IPS-20b (cell line): Measurements from ENCODE around the gene OR4C11.

ENCODE experiments used
- H3K27ac ChIP-seq: one replicate; pipeline ENCODE4 v1.5.1; 2013; ENCODE audit warnings: low read length
- H3K27me3 ChIP-seq: 2 replicates; pipeline ENCODE4 v1.6.1; 2013; ENCODE audit warnings: mild to moderate bottlenecking, low read length, inconsistent platforms; ENCODE audit not compliant: insufficient read depth
- H3K36me3 ChIP-seq: 2 replicates; pipeline ENCODE4 v1.6.1; 2013; ENCODE audit warnings: low read depth, mild to moderate bottlenecking, inconsistent platforms, low read length, moderate library complexity; ENCODE audit not compliant: insufficient read depth
- H3K4me1 ChIP-seq: 2 replicates; pipeline ENCODE4 v1.6.1; 2013; ENCODE audit warnings: mild to moderate bottlenecking, control low read depth, inconsistent platforms, low read length, moderate library complexity; ENCODE audit not compliant: insufficient read depth
- H3K4me3 ChIP-seq: 2 replicates; pipeline ENCODE4 v1.5.1; 2013; ENCODE audit warnings: mild to moderate bottlenecking, low read length, inconsistent platforms
- H3K9ac ChIP-seq: 2 replicates; pipeline ENCODE4 v1.6.1; 2013; ENCODE audit warnings: low read depth, mild to moderate bottlenecking, inconsistent platforms, low read length, moderate library complexity
- H3K9me3 ChIP-seq: 2 replicates; pipeline ENCODE4 v1.6.1; 2013; ENCODE audit warnings: mild to moderate bottlenecking, low read depth, low read length, inconsistent platforms; ENCODE audit not compliant: insufficient read depth

Gene OR4C11, protein sequence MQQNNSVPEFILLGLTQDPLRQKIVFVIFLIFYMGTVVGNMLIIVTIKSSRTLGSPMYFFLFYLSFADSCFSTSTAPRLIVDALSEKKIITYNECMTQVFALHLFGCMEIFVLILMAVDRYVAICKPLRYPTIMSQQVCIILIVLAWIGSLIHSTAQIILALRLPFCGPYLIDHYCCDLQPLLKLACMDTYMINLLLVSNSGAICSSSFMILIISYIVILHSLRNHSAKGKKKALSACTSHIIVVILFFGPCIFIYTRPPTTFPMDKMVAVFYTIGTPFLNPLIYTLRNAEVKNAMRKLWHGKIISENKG

DNA sequence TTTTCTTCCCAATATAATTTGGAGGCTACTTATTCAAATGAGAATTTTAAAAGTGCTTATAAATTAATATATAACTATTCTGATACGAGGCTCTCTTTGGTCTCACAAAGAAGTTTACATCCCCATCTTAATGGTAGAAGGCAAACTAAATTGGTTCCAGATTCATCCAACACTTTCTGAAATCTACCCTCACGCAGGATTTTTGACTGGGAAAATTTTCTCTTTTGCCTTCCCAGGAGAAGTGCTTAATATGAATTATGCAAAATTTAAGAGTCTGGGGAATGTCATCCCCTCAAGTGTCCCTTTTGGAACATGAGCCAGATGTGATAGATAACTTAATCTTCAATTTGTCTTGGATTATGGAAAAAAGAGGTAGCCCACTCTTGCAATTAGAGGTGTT, at the start of gene OR4C11:
TSS of gene OR4C11 (minus strand) at position 101 of the 400 bp plus-strand sequence. CDS start 3,272 bp downstream, outside the sequence.
- H3K27me3 ChIP-seq = no peaks in the 10 kb centered on the region
- H3K9ac ChIP-seq = no peak within 1 kb of the TSS
- no peaks in the 10 kb centered on the region for H3K36me3 ChIP-seq
- no peak within 1 kb of the TSS for H3K27ac ChIP-seq
- no peak within 1 kb of the TSS for H3K4me3 ChIP-seq
- no peaks in the 10 kb centered on the region for H3K4me1 ChIP-seq
- peaks cover 56% of the 10 kb centered on the region for H3K9me3 ChIP-seq

DNA sequence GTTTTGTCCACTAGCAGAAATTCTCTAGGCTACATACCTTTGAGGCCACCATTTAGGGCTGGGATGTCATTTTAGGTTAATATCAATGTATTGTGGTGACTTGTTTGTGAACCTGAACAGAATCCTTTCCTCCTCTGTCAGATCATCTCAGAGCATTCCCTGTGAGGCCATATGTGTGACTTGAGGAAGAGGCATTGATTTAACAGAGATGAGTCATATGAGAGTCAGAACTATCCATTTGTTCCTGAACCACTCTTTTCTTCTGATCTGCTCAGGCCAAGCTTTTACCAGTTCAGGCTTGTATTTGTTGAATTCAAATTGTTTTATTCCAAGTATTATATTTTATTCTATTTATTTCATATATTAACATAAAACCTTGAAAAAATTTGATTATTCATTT, 47.7 kb upstream of the OR4C11 start:
- no peaks in the 10 kb centered on the region for H3K4me1 ChIP-seq
- no peak overlapping the region for H3K4me3 ChIP-seq
- H3K27me3 ChIP-seq = no peaks in the 10 kb centered on the region
- no peaks in the 10 kb centered on the region for H3K36me3 ChIP-seq
- peaks cover 44% of the 10 kb centered on the region for H3K9me3 ChIP-seq
- no peak overlapping the region for H3K9ac ChIP-seq
- no peak overlapping the region for H3K27ac ChIP-seq

DNA sequence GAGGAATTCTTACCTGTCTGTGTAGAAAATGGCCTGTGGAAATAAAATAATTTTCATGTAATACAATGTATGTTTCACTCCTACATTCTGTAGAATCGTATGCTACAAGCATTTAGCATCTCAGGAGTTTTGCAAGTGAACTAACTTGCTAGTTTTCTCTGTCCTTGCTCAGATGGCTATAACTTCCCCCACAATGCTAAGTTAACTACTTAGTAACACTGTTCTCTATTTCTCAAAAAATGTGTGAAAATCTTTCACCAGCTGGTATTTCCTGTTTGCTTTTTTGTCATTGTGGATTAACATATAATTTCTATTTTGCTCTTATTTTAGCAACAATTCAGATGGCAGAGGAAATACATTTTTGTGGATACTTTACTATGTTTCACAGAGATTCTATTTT, 45.1 kb upstream of the OR4C11 start:
- no peaks in the 10 kb centered on the region for H3K27me3 ChIP-seq
- H3K9me3 ChIP-seq = peaks cover 43% of the 10 kb centered on the region
- H3K27ac ChIP-seq = no peak overlapping the region
- H3K4me3 ChIP-seq = no peak overlapping the region
- no peak overlapping the region for H3K9ac ChIP-seq
- no peaks in the 10 kb centered on the region for H3K4me1 ChIP-seq
- H3K36me3 ChIP-seq = no peaks in the 10 kb centered on the region

DNA sequence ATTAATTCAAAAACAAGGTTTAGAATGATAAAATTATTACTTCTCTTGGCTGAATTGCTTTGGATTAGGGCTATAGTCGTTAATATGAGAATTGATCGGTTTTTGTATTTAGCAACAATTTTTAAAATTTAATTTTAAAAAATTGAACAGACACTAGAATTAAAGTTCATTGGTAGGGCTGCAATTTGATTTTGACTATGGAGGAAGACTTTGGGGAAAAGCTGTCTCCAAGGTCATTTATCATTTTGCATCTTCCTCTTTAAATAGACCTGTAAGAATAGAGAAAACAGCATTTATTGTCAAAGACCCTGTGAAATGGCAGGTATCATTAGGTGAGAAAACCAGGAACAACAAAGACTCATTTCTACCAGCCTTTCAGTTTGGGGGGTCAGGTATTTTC, 40.6 kb upstream of the OR4C11 start, which contains the start of gene OR4S2:
TSS of gene OR4S2 (plus strand) at position 301 of the 400 bp plus-strand sequence. CDS start 2,577 bp downstream, outside the sequence.
- H3K36me3 ChIP-seq = no peaks in the 10 kb centered on the region
- no peaks in the 10 kb centered on the region for H3K27me3 ChIP-seq
- H3K4me1 ChIP-seq = no peaks in the 10 kb centered on the region
- H3K9me3 ChIP-seq = peaks cover 42% of the 10 kb centered on the region
- no peak within 1 kb of the TSS for H3K27ac ChIP-seq
- no peak within 1 kb of the TSS for H3K9ac ChIP-seq
- no peak within 1 kb of the TSS for H3K4me3 ChIP-seq

DNA sequence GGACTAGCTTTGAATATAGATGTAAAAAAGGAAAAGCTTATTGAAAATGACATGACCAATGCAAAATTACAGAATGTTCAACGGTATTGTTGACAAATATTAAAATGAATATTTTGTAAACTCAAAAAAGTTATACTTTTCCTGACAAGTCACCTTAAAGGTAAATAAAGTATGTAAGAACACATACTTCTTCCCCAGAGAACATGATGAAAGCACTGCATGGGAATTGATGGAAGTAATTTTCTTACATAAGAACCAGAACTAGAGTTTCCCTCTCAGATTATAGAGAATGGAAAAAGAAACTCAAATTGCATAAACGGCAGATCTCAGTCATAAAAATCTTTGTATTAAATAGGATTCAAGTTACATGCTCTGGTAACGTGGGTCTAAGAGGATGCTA, 27.4 kb upstream of the OR4C11 start, which contains the start of gene OR4P4:
TSS of gene OR4P4 (plus strand) at position 301 of the 400 bp plus-strand sequence.
- Histone ChIP-seq H3K36me3 (no peaks in the 10 kb centered on the region), H3K9ac (no peak within 1 kb of the TSS), H3K4me3 (no peak within 1 kb of the TSS), H3K27me3 (no peaks in the 10 kb centered on the region), H3K27ac (no peak within 1 kb of the TSS), H3K9me3 (peaks cover 50% of the 10 kb centered on the region; the same call in 1 of the 2 replicates), H3K4me1 (no peaks in the 10 kb centered on the region)

DNA sequence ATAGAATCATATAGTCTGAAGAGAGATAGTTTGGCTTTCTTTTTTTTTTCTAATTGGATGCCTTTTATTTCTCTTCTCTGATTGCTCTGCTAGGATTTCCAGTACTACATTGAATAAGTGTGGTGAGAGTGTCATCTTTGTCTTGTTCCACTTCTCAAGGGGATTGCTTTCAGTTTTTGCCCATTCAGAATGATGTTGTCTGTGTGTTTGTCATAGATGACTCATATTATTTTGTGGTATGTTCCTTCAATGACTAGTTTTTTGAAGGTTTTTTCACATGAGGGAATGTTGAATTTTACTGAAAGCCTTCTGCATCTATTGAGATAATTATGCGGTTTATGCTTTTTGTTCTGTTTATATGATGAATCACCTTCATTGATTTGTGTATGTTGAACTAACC, 17.1 kb upstream of the OR4C11 start:
- H3K4me1 ChIP-seq = no peaks in the 10 kb centered on the region
- H3K27me3 ChIP-seq = no peaks in the 10 kb centered on the region

DNA sequence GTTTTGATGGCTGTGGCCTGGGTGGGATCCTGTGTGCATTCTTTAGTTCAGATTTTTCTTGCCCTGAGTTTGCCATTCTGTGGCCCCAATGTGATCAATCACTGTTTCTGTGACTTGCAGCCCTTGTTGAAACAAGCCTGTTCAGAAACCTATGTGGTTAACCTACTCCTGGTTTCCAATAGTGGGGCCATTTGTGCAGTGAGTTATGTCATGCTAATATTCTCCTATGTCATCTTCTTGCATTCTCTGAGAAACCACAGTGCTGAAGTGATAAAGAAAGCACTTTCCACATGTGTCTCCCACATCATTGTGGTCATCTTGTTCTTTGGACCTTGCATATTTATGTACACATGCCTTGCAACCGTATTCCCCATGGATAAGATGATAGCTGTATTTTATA, 34.9 kb downstream of the OR4C11 start:
- H3K4me1 ChIP-seq = no peaks in the 10 kb centered on the region
- no peaks in the 10 kb centered on the region for H3K36me3 ChIP-seq
- H3K27me3 ChIP-seq = no peaks in the 10 kb centered on the region
- no peak overlapping the region for H3K9ac ChIP-seq
- H3K27ac ChIP-seq = no peak overlapping the region
- peaks cover 93% of the 10 kb centered on the region for H3K9me3 ChIP-seq
- no peak overlapping the region for H3K4me3 ChIP-seq

More for the DNA sequence above, 17.1 kb upstream of the OR4C11 start:
- Histone ChIP-seq H3K4me3 (no peak overlapping the region), H3K9ac (no peak overlapping the region), H3K9me3 (peaks cover 35% of the 10 kb centered on the region), H3K36me3 (no peaks in the 10 kb centered on the region), H3K27ac (no peak overlapping the region)

DNA sequence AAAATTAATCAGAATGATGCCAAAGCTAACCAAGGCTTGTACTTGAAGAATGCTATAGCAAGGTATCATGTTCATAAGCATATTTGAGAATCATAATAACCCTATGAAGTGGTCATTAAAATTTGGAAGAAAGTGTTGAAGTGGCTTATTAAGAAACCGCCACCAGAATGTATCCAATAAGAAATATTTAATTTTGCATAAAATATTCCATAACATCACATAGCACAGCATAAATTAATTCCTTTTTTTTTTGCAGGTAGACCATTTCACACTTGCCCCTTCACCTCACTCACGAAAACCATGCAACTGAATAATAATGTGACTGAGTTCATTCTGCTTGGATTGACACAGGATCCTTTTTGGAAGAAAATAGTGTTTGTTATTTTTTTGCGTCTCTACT, 35.6 kb downstream of the OR4C11 start, which contains the start of gene OR4C16:
TSS of gene OR4C16 (plus strand) at position 301 of the 400 bp plus-strand sequence. CDS start at position 301, 0 bp downstream.
- Histone ChIP-seq H3K4me3 (no peak within 1 kb of the TSS), H3K9ac (no peak within 1 kb of the TSS), H3K36me3 (no peaks in the 10 kb centered on the region), H3K9me3 (peaks cover 86% of the 10 kb centered on the region), H3K4me1 (no peaks in the 10 kb centered on the region), H3K27me3 (no peaks in the 10 kb centered on the region), H3K27ac (no peak within 1 kb of the TSS)

DNA sequence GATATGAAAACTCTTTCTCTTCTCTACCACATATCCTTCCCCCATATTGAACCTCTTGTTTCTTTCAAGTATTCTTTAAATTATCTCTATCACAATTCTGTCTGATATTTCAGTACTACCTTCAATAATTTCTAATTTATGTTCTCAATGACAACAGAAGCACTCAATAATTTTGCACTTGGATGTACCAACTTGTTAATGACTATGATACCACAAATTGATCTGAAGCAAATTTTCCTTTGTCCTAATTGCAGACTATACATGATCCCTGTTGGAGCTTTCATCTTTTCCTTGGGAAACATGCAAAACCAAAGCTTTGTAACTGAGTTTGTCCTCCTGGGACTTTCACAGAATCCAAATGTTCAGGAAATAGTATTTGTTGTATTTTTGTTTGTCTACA, 53.3 kb downstream of the OR4C11 start, which contains the start of gene OR4C15:
TSS of gene OR4C15 (plus strand) at position 301 of the 400 bp plus-strand sequence. CDS start at position 301, 0 bp downstream.
- Histone ChIP-seq H3K4me3 (no peak within 1 kb of the TSS), H3K27ac (no peak within 1 kb of the TSS), H3K36me3 (no peaks in the 10 kb centered on the region), H3K9ac (no peak within 1 kb of the TSS), H3K4me1 (no peaks in the 10 kb centered on the region), H3K27me3 (no peaks in the 10 kb centered on the region), H3K9me3 (peaks cover 89% of the 10 kb centered on the region)
